IMR-90 (cell line): Measurements from ENCODE around the gene DLGAP3. TPM values are rescaled to one million over a fixed set of nuclear protein-coding genes. Genes with fewer than 3 reads are reported as not detected.
"Not testable (repeated sequence)": the region's sequence is repeated elsewhere in the genome, so short reads cannot be mapped to it uniquely, and the experiment has no call there.

Source experiments
- ATAC-seq: fragments of 200-7000 bp; cut with Tn5 transposase; 2 replicates; pipeline ENCODE4 v1.9.1; 2020; ENCODE audit warnings: low read depth, mild to moderate bottlenecking, moderate library complexity
- BruUV-seq: library from RNA; stranded (reverse); fragments of 400-500 nt; replicated peaks from 2 replicates; lab custom pipeline; 2021; lab: Mats Ljungman, UMichigan
- CTCF ChIA-PET: fragments of 300-600 bp; formaldehyde crosslinking; extraction: SDS; loops from one replicate; lab custom pipeline; 2021; ENCODE audit warnings: antibody characterized with exemption; lab: Yijun Ruan, JAX
- POLR2A ChIA-PET: fragments of 300-600 bp; sonication (Branson Sonifier 250); formaldehyde crosslinking; loops from one replicate; lab custom pipeline; 2022; ENCODE audit warnings: antibody characterized with exemption; ENCODE audit not compliant: unreplicated experiment; lab: Charles Lee
- DNase-seq: peaks from one replicate; pipeline ENCODE4 v3.0.0; 2013
- H2AFZ ChIP-seq: replicated peaks from 2 replicates; pipeline ENCODE3; 2013; ENCODE audit warnings: low read length, mild to moderate bottlenecking; ENCODE audit not compliant: poor library complexity
- H2AK5ac ChIP-seq: 2 replicates; pipeline ENCODE4 v1.6.1; 2013; ENCODE audit warnings: low read depth, low read length, inconsistent platforms
- H2AK9ac ChIP-seq: replicated peaks from 2 replicates; pipeline ENCODE3; 2013; ENCODE audit warnings: mild to moderate bottlenecking, low read depth, low read length, moderate library complexity; ENCODE audit not compliant: poor library complexity
- H2BK120ac ChIP-seq: 2 replicates; pipeline ENCODE4 v1.6.1; 2013; ENCODE audit warnings: low read depth, low read length, inconsistent platforms
- H2BK15ac ChIP-seq: 3 replicates; pipeline ENCODE4 v1.6.1; 2013; ENCODE audit warnings: low read depth, low read length, inconsistent platforms
- H2BK20ac ChIP-seq: 2 replicates; pipeline ENCODE4 v1.6.1; 2013; ENCODE audit warnings: low read depth, mild to moderate bottlenecking, inconsistent platforms, low read length, moderate library complexity
- H2BK5ac ChIP-seq: 2 replicates; pipeline ENCODE4 v1.6.1; 2013; ENCODE audit warnings: mild to moderate bottlenecking, low read depth, low read length, inconsistent platforms; ENCODE audit not compliant: poor library complexity, severe bottlenecking
- H3K14ac ChIP-seq: replicated peaks from 2 replicates; pipeline ENCODE4 v1.6.1; 2013; ENCODE audit warnings: low read depth, low read length, inconsistent platforms
- H3K18ac ChIP-seq: 2 replicates; pipeline ENCODE4 v1.6.1; 2013; ENCODE audit warnings: low read depth, low read length, control low read depth
- H3K23ac ChIP-seq: 2 replicates; pipeline ENCODE4 v1.6.1; 2013; ENCODE audit warnings: low read depth, low read length, inconsistent platforms
- H3K27ac ChIP-seq: 2 replicates; pipeline ENCODE4 v1.5.1; 2013; ENCODE audit warnings: mild to moderate bottlenecking, control low read depth, low read length; ENCODE audit not compliant: insufficient read depth
- H3K27me3 ChIP-seq: 2 replicates; pipeline ENCODE4 v1.6.1; 2013; ENCODE audit warnings: low read length; ENCODE audit not compliant: control insufficient read depth, insufficient read depth
- H3K36me3 ChIP-seq: 2 replicates; pipeline ENCODE4 v1.6.1; 2013; ENCODE audit warnings: low read length, mixed read lengths; ENCODE audit not compliant: control insufficient read depth, insufficient read depth
- H3K4ac ChIP-seq: 2 replicates; pipeline ENCODE4 v1.6.1; 2013; ENCODE audit warnings: low read depth, low read length, inconsistent platforms
- H3K4me1 ChIP-seq: 2 replicates; pipeline ENCODE4 v1.6.1; 2013; ENCODE audit warnings: low read length, mixed read lengths; ENCODE audit not compliant: control insufficient read depth, insufficient read depth
- H3K4me2 ChIP-seq: 2 replicates; pipeline ENCODE4 v1.6.1; 2013; ENCODE audit warnings: low read depth, mild to moderate bottlenecking, control low read depth, low read length, moderate library complexity
- H3K4me3 ChIP-seq: 2 replicates; pipeline ENCODE4 v1.5.1; 2013; ENCODE audit warnings: low read depth, mild to moderate bottlenecking, control low read depth, low read length, moderate library complexity; ENCODE audit not compliant: insufficient read depth
- H3K56ac ChIP-seq: 2 replicates; pipeline ENCODE4 v1.6.1; 2013; ENCODE audit warnings: low read length, inconsistent platforms; ENCODE audit not compliant: insufficient read depth; ENCODE audit errors: extremely low read depth
- H3K79me1 ChIP-seq, 2 experiments: 2 replicates each; pipeline ENCODE4 v1.6.1; 2013; ENCODE audit warnings: low read length in 2 of 2, inconsistent platforms in 1 of 2, low read depth in 1 of 2
- H3K9ac ChIP-seq: 2 replicates; pipeline ENCODE4 v1.6.1; 2013; ENCODE audit warnings: low read depth, low read length, control low read depth
- H3K9me1 ChIP-seq: 2 replicates; pipeline ENCODE4 v1.6.1; 2013; ENCODE audit warnings: low read length, inconsistent platforms; ENCODE audit not compliant: insufficient read depth
- H3K9me3 ChIP-seq: 2 replicates; pipeline ENCODE4 v1.6.1; 2013; ENCODE audit warnings: low read length; ENCODE audit not compliant: control insufficient read depth, insufficient read depth
- H4K20me1 ChIP-seq: 2 replicates; pipeline ENCODE4 v1.6.1; 2013; ENCODE audit warnings: low read length, inconsistent platforms; ENCODE audit not compliant: insufficient read depth
- H4K5ac ChIP-seq: 2 replicates; pipeline ENCODE4 v1.6.1; 2013; ENCODE audit warnings: mild to moderate bottlenecking, low read depth, low read length, control low read depth
- H4K8ac ChIP-seq, 2 experiments: 2 replicates each; pipeline ENCODE4 v1.6.1; 2013; ENCODE audit warnings: low read depth in 2 of 2, low read length in 2 of 2, control low read depth in 1 of 2, inconsistent platforms in 1 of 2
- H4K91ac ChIP-seq: 2 replicates; pipeline ENCODE4 v1.6.1; 2013; ENCODE audit warnings: low read depth, low read length, inconsistent platforms; ENCODE audit not compliant: insufficient read depth
- WGBS, 2 experiments: methylation state at CpG; one replicate each; pipeline versions ENCODE4 v1.1.5 to v1.1.7; 2013; ENCODE audit warnings: missing lambda C conversion rate in 2 of 2; ENCODE audit not compliant: insufficient read length in 1 of 2; ENCODE audit errors: extremely low coverage in 2 of 2; 5-methylcytosine and 5-hydroxymethylcytosine counted together
- dilution Hi-C: fragments of 300-500 bp; cut with HindIII; formaldehyde crosslinking; loops from one replicate; pipeline ENCODE4 v1.14.3; 2018; ENCODE audit warnings: low sequenced_read_pairs; ENCODE audit not compliant: unreplicated experiment
- in situ Hi-C: fragments of 300-500 bp; cut with MboI; formaldehyde crosslinking; loops from 3 replicates; pipeline ENCODE4 v1.14.3; 2019; ENCODE audit warnings: low sequenced_read_pairs, inconsistent platforms, mixed read lengths
- intact Hi-C: fragments of 100-400 bp; cut with micrococcal nuclease; formaldehyde crosslinking; loops from 2 replicates; pipeline ENCODE4 v1.10.0; 2022
- polyA plus RNA-seq, 3 experiments: library from polyadenylated mRNA; depleted of rRNA; stranded (reverse); fragments of >200 nt; gene quantifications; 2 replicates each; pipeline ENCODE4 v1.2.3, GENCODE V29; 2012; ENCODE audit warnings: low replicate concordance in 1 of 3
- total RNA-seq: library from RNA; depleted of rRNA; stranded (reverse); fragments of >200 nt; gene quantifications from 2 replicates; pipeline ENCODE4 v1.2.3, GENCODE V29; 2012

DLGAP3 gene
- total and polyA plus RNA-seq, 2 of the 4 experiments (the other 2 are of a cell fraction), result 0.02 TPM; not detected in 1

GRCh38 chr1:34941798-34942197, 12.3 kb upstream of the DLGAP3 start:
- DNase-seq, intact Hi-C loops, H3K56ac ChIP-seq, H4K91ac ChIP-seq, H2AK5ac ChIP-seq, H3K4me2 ChIP-seq, H3K27ac ChIP-seq, H2BK120ac ChIP-seq, ATAC-seq, H2BK5ac ChIP-seq, H3K27me3 ChIP-seq, H3K9me1 ChIP-seq, POLR2A ChIA-PET, H3K79me1 ChIP-seq, CTCF ChIA-PET, H3K9ac ChIP-seq, H3K9me3 ChIP-seq, H2BK15ac ChIP-seq, in situ Hi-C loops, dilution Hi-C loops, H3K14ac ChIP-seq, H4K8ac ChIP-seq, H3K18ac ChIP-seq, H3K36me3 ChIP-seq, H4K5ac ChIP-seq, H2BK20ac ChIP-seq, H3K4ac ChIP-seq, H4K20me1 ChIP-seq, H3K4me1 ChIP-seq, H2AK9ac ChIP-seq, H2AFZ ChIP-seq, H3K23ac ChIP-seq, H3K4me3 ChIP-seq, BruUV-seq: not testable (repeated sequence)
- 17% methylated on average over 1 of the region's 2 CpGs; no CpG with 5 or more reads in 1 of the 2 experiments for WGBS, 2 experiments
